ENCODE results near the gene NPEPPS.

The NPEPPS gene

GRCh38 chr17:47638903-47639302 lies 108.0 kb downstream of the NPEPPS start:
- no peak for ATAC-seq
- TF ChIP-seq CSDC2 (CRISPR knock-in tag; IDR thresholded peaks at IDR 0.05) = no peak
- TF ChIP-seq ZNF565 (CRISPR knock-in tag; conservative IDR thresholded peaks at IDR 0.05; ENCODE audit: low read depth) = no peak
- TF ChIP-seq GLIS3 (CRISPR knock-in tag; IDR thresholded peaks at IDR 0.05) = no peak
- no peak for TF ChIP-seq ZFP30 (CRISPR knock-in tag; IDR thresholded peaks at IDR 0.05)
- TF ChIP-seq TOX (CRISPR knock-in tag; IDR thresholded peaks at IDR 0.05; ENCODE audit: borderline replicate concordance) = no peak
- no peak for TF ChIP-seq PATZ1 (CRISPR knock-in tag; IDR thresholded peaks at IDR 0.05; ENCODE audit: borderline replicate concordance)
- no peak for TF ChIP-seq PPARA (CRISPR knock-in tag; IDR thresholded peaks at IDR 0.05; ENCODE audit: borderline replicate concordance)
- TF ChIP-seq ESRRG (CRISPR knock-in tag; IDR thresholded peaks at IDR 0.05) = no peak
- no peak for TF ChIP-seq ZNF70 (CRISPR knock-in tag; IDR thresholded peaks at IDR 0.05)
- no peak for TF ChIP-seq CSRNP3 (CRISPR knock-in tag; IDR thresholded peaks at IDR 0.05)
- no peak for TF ChIP-seq ARNTL (CRISPR knock-in tag; IDR thresholded peaks at IDR 0.05; ENCODE audit: borderline replicate concordance, low read depth)

GRCh38 chr17:47640076-47640475 lies 109.2 kb downstream of the NPEPPS start:
- TF ChIP-seq ZNF565 (CRISPR knock-in tag; conservative IDR thresholded peaks at IDR 0.05; ENCODE audit: low read depth) (no peak), PATZ1 (CRISPR knock-in tag; IDR thresholded peaks at IDR 0.05; ENCODE audit: borderline replicate concordance) (no peak), CSDC2 (CRISPR knock-in tag; IDR thresholded peaks at IDR 0.05) (no peak), BACH2 (CRISPR knock-in tag; IDR thresholded peaks at IDR 0.05; ENCODE audit: borderline replicate concordance) (no peak), ARNTL (CRISPR knock-in tag; IDR thresholded peaks at IDR 0.05; ENCODE audit: borderline replicate concordance, low read depth) (no peak), RARB (CRISPR knock-in tag; IDR thresholded peaks at IDR 0.05) (no peak), ISL1 (CRISPR knock-in tag; IDR thresholded peaks at IDR 0.05) (no peak), TCF4 (CRISPR knock-in tag; IDR thresholded peaks at IDR 0.05; ENCODE audit: borderline replicate concordance) (no peak), GLIS3 (CRISPR knock-in tag; IDR thresholded peaks at IDR 0.05) (no peak), ZFP30 (CRISPR knock-in tag; IDR thresholded peaks at IDR 0.05) (no peak), SNAI2 (CRISPR knock-in tag; IDR thresholded peaks at IDR 0.05) (no peak), TSHZ2 (CRISPR knock-in tag; IDR thresholded peaks at IDR 0.05) (no peak), ESRRG (CRISPR knock-in tag; IDR thresholded peaks at IDR 0.05) (no peak), CSRNP3 (CRISPR knock-in tag; IDR thresholded peaks at IDR 0.05) (no peak), POU6F1 (CRISPR knock-in tag; IDR thresholded peaks at IDR 0.05; ENCODE audit: borderline replicate concordance, low read depth) (no peak), ZNF8 (CRISPR knock-in tag; IDR thresholded peaks at IDR 0.05) (no peak), TOX (CRISPR knock-in tag; IDR thresholded peaks at IDR 0.05; ENCODE audit: borderline replicate concordance) (no peak), CREB5 (CRISPR knock-in tag; IDR thresholded peaks at IDR 0.05; ENCODE audit: low read depth) (no peak)
- ATAC-seq = no peak
